ENCODE results near the gene PDGFRB. TPM values are rescaled to one million over a fixed set of nuclear protein-coding genes. Genes with fewer than 3 reads are reported as not detected.
A peak's percentile ranks its signal among the peaks of the same experiment; 100 is the strongest.

PDGFRB gene
- total and polyA plus RNA-seq, 9 of the 15 experiments (the other 6 are each of a cell fraction or from before 2014, with no cell fraction given) = 0.01 to 1.5 (median 0.09) TPM; not detected in 3

- TF ChIP-seq SRSF1 (IDR thresholded peaks at IDR 0.05; ENCODE audit: low read depth, low read length) (no peak), NCOA2 (IDR thresholded peaks at IDR 0.05; ENCODE audit: partially characterized antibody in 2 of 2) (no peak), RBBP5 (IDR thresholded peaks at IDR 0.05; ENCODE audit: borderline replicate concordance, insufficient read depth, low read length, poor library complexity, severe bottlenecking) (no peak), RAD51 (IDR thresholded peaks at IDR 0.05; ENCODE audit: borderline replicate concordance, low read depth) (peak; percentile 62), PRPF4 (IDR thresholded peaks at IDR 0.05; ENCODE audit: insufficient read depth, low read depth, low read length, poor library complexity, severe bottlenecking) (no peak), ARNT (IDR thresholded peaks at IDR 0.05) (no peak), FOXK1 (CRISPR knock-in tag; IDR thresholded peaks at IDR 0.05; ENCODE audit: borderline replicate concordance) (no peak), SMC3 (conservative IDR thresholded peaks at IDR 0.05; ENCODE audit: insufficient read depth, low read depth, low read length) (peak; percentile 27), NFE2 (IDR thresholded peaks at IDR 0.05; ENCODE audit: low read depth) (no peak), ATF4 (CRISPR knock-in tag; IDR thresholded peaks at IDR 0.05) (no peak), TFAP4 (CRISPR knock-in tag; IDR thresholded peaks at IDR 0.05; ENCODE audit: borderline replicate concordance) (peak; percentile 88), ATF1 (CRISPR knock-in tag; IDR thresholded peaks at IDR 0.05) (no peak), ATF1 (tag; IDR thresholded peaks at IDR 0.05) (no peak), RBM34 (IDR thresholded peaks at IDR 0.05; ENCODE audit: borderline replicate concordance, insufficient read depth, low read length) (no peak), HEY1 (CRISPR knock-in tag; IDR thresholded peaks at IDR 0.05; ENCODE audit: borderline replicate concordance) (no peak), ZNF717 (CRISPR knock-in tag; IDR thresholded peaks at IDR 0.05) (no peak), ZNF384 (IDR thresholded peaks at IDR 0.05; ENCODE audit: low read depth, low read length) (no peak), USF2 (CRISPR knock-in tag; IDR thresholded peaks at IDR 0.05) (peak; percentile 66), MAZ (CRISPR knock-in tag; conservative IDR thresholded peaks at IDR 0.05 in 1 of 2, IDR thresholded peaks at IDR 0.05 in 1 of 2) (no peak), RBFOX2 (IDR thresholded peaks at IDR 0.05; ENCODE audit: low read depth, low read length) (no peak), SMARCB1 (IDR thresholded peaks at IDR 0.05; ENCODE audit: insufficient read length, low read depth) (no peak), KAT8 (IDR thresholded peaks at IDR 0.05; ENCODE audit: low read depth) (no peak), ZNF76 (CRISPR knock-in tag; IDR thresholded peaks at IDR 0.05; ENCODE audit: borderline replicate concordance) (no peak), ZNF592 (IDR thresholded peaks at IDR 0.05) (no peak)
Observed at GRCh38 chr5:150175536-150175935, 19.9 kb upstream of the PDGFRB start (continued).
